ENCODE data around the gene CYP3A5. TPM values are rescaled to one million over a fixed set of nuclear protein-coding genes. Genes with fewer than 3 reads are reported as not detected.

CYP3A5 gene
- total and polyA plus RNA-seq, 12 donors: 4.1 to 92.7 (median 39.6) TPM

GRCh38 chr7:99617192-99617781 is 62.5 kb downstream of the CYP3A5 start:
- Histone ChIP-seq H3K4me1 (replicated peaks in 1 of 2) (peaks cover 12 to 18% of the 10 kb centered on the region in 2 donors), H3K36me3 (replicated peaks in 1 of 2) (peaks cover 0 to 41% of the 10 kb centered on the region in 2 donors), H3K27me3 (no peaks in the 10 kb centered on the region), H3K27ac (peak overlapping the region in 4 of 5 donors; percentile 55 to 88 (median 74)), H3K9me3 (replicated peaks in 1 of 3) (no peaks in the 10 kb centered on the region), H3K4me3 (peak overlapping the region; percentile 36 to 83 (median 70))
- TF ChIP-seq CTCF (IDR thresholded peaks at IDR 0.05) (no peak), POLR2A (IDR thresholded peaks at IDR 0.05) (no peak)
- peak in 1 of 7 donors; percentile 37 for DNase-seq
- intact Hi-C loops (cut with DNase I): no loop called here
- WGBS, 4 donors: 16 to 42% (median 23%) methylated on average over 8 to 22 of the region's 22 CpGs

- 0 to 3% (median 1%) methylated on average over 6 to 60 of the region's 60 CpGs for WGBS, 4 donors
- H3K36me3 ChIP-seq (replicated peaks in 1 of 2): peaks cover 0 to 34% of the 10 kb centered on the region in 2 donors
- DNase-seq: peak; percentile 87 to 93 (median 90)
- peak within 1 kb of the TSS in 4 of 5 donors; percentile 55 to 88 (median 74) for H3K27ac ChIP-seq
- H3K27me3 ChIP-seq: no peaks in the 10 kb centered on the region
- no peaks in the 10 kb centered on the region for H3K9me3 ChIP-seq (replicated peaks in 1 of 3)
- TF ChIP-seq CTCF (IDR thresholded peaks at IDR 0.05) (peak in 4 of 6 experiments; percentile 25 to 37 (median 36)), POLR2A (IDR thresholded peaks at IDR 0.05) (peak; percentile 55 to 76)
- intact Hi-C loops (cut with DNase I): no loop called here
- H3K4me1 ChIP-seq (replicated peaks in 1 of 2): peaks cover 12 to 18% of the 10 kb centered on the region in 2 donors
- peak within 1 kb of the TSS; percentile 36 to 83 (median 70) for H3K4me3 ChIP-seq
These were observed 63.2 kb downstream of the CYP3A5 start, which contains the start of gene ZSCAN25 for GRCh38 chr7:99616359-99617191. Gene ZSCAN25, plus strand, starts transcription at chr7:99616946. Its CDS starts 2,661 bp downstream, at chr7:99619607.

- H3K4me1 ChIP-seq (replicated peaks in 1 of 2): peaks cover 12 to 18% of the 10 kb centered on the region in 2 donors
- peak overlapping the region in 2 of 5 donors; percentile 67 to 88 for H3K27ac ChIP-seq
- DNase-seq: peak in 1 of 7 donors; percentile 30
- 86 to 92% (median 89%) methylated on average over 5 of the region's 5 CpGs for WGBS, 4 donors
- intact Hi-C loops (cut with DNase I): no loop called here
- H3K27me3 ChIP-seq: no peaks in the 10 kb centered on the region
- TF ChIP-seq POLR2A (IDR thresholded peaks at IDR 0.05): no peak
- no peak for TF ChIP-seq CTCF (IDR thresholded peaks at IDR 0.05)
- no peaks in the 10 kb centered on the region for H3K9me3 ChIP-seq (replicated peaks in 1 of 3)
- peak overlapping the region in 1 of 4 donors; percentile 83 for H3K4me3 ChIP-seq
- peaks cover 0 to 28% of the 10 kb centered on the region in 2 donors for H3K36me3 ChIP-seq (replicated peaks in 1 of 2)
These were observed 63.8 kb downstream of the CYP3A5 start for GRCh38 chr7:99615989-99616358.

GRCh38 chr7:99614495-99614894 is 65.3 kb downstream of the CYP3A5 start:
- intact Hi-C loops (cut with DNase I): no loop called here
- no peak for DNase-seq
- H3K9me3 ChIP-seq (replicated peaks in 1 of 3): no peaks in the 10 kb centered on the region
- WGBS, 4 donors: 54 to 67% (median 60%) methylated on average over 3 of the region's 3 CpGs
- peaks cover 0 to 13% of the 10 kb centered on the region in 2 donors for H3K36me3 ChIP-seq (replicated peaks in 1 of 2)
- no peaks in the 10 kb centered on the region for H3K27me3 ChIP-seq
- H3K4me1 ChIP-seq (replicated peaks in 1 of 2): peaks cover 12 to 18% of the 10 kb centered on the region in 2 donors
- H3K27ac ChIP-seq: no peak overlapping the region
- no peak for TF ChIP-seq CTCF (IDR thresholded peaks at IDR 0.05)
- TF ChIP-seq POLR2A (IDR thresholded peaks at IDR 0.05): no peak
- H3K4me3 ChIP-seq: no peak overlapping the region

Measured in adrenal gland (tissue), 12 donors.